Measurements from ENCODE around the gene GREM2.

GRCh38 chr1:240511789-240512188 lies 100.2 kb downstream of the GREM2 start:
- no peak for TF ChIP-seq CTCF (conservative IDR thresholded peaks at IDR 0.05)
- TF ChIP-seq EZH2 (IDR thresholded peaks at IDR 0.05; ENCODE audit: low read depth), result no peak
